HG03280 (cell line): ENCODE measurements around the gene RAB23.

Experiments used
- ATAC-seq: cut with Tn5 transposase; IDR thresholded peaks from one replicate; pipeline ENCODE4 v1.9.1; 2021; ENCODE audit warnings: mild to moderate bottlenecking, moderate library complexity; ENCODE audit not compliant: unreplicated experiment

The RAB23 gene

GRCh38 chr6:57138026-57138425, 84.1 kb downstream of the RAB23 start:
- ATAC-seq: no peak

- ATAC-seq: no peak
These were observed 84.8 kb downstream of the RAB23 start for GRCh38 chr6:57137350-57137749.
